AG04449 (cell line): ENCODE data around the gene KBTBD7.
"Not testable (repeated sequence)": the region's sequence is repeated elsewhere in the genome, so short reads cannot be mapped to it uniquely, and the experiment has no call there.

ENCODE experiments used
- CTCF ChIA-PET: fragments of 350-600 bp; formaldehyde crosslinking; extraction: SDS; loops from one replicate; lab custom pipeline; 2021; ENCODE audit warnings: antibody characterized with exemption; lab: Yijun Ruan, JAX
- POLR2A ChIA-PET: fragments of 400-600, 350-600 bp; formaldehyde crosslinking; extraction: SDS; loops from one replicate; lab custom pipeline; 2020; ENCODE audit warnings: antibody characterized with exemption, inconsistent platforms; lab: Yijun Ruan, JAX
- DNase-seq: peaks from one replicate; pipeline ENCODE4 v3.0.0-alpha.2; 2010; ENCODE audit warnings: low read depth, low spot score
- H3K4me3 ChIP-seq: 2 replicates; pipeline ENCODE4 v1.5.1; 2011; ENCODE audit warnings: low read depth, mild to moderate bottlenecking, control low read depth, low read length
- CTCF ChIP-seq: IDR thresholded peaks from one replicate; pipeline ENCODE4 v1.5.1; 2011; ENCODE audit warnings: mild to moderate bottlenecking, moderate library complexity, low read length, control low read depth, inconsistent platforms; ENCODE audit not compliant: insufficient read depth; ENCODE audit errors: missing control alignments

Gene KBTBD7

GRCh38 chr13:41177616-41178015 is 16.8 kb downstream of the KBTBD7 start:
- ChIA-PET CTCF (interaction anchor here (1.5 kb wide), 1 partner anchor 12 kb away, joined by 3 read pairs; no protein-coding TSS in a partner anchor), POLR2A (no interaction called here)
- DNase-seq: no peak
- TF ChIP-seq CTCF: no peak
- H3K4me3 ChIP-seq: no peak overlapping the region

- POLR2A ChIA-PET, CTCF ChIA-PET, DNase-seq, H3K4me3 ChIP-seq: not testable (repeated sequence)
These were observed 18.8 kb downstream of the KBTBD7 start for GRCh38 chr13:41175576-41175975.

GRCh38 chr13:41162151-41162550 is 32.2 kb downstream of the KBTBD7 start:
- CTCF ChIA-PET: interaction anchor here (1.3 kb wide), 1 partner anchor 9 kb away, joined by 4 read pairs; no protein-coding TSS in a partner anchor
- DNase-seq: no peak
- POLR2A ChIA-PET: no interaction called here
- no peak overlapping the region for H3K4me3 ChIP-seq
- TF ChIP-seq CTCF: no peak

DNA sequence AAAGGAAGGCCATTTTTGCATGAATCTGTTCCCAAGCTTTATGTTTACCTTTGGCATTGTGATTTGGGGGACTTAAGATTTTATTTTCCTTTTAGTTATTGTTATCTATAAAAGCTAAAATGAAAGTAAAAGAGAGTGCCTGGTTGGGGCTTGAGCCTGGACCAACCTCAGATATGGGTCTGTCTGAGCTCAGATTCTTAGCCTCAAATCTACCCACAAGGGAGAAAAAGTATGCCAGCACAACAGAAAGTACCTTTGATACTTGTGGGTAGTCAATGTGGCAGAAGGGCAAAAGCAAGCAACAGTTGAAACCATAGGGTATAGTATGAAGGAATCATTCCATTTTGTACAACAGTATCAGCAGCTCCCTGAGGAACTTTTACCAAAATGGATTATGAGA is 35.2 kb downstream of the KBTBD7 start:
- ChIA-PET CTCF (interaction anchor here (0.8 kb wide), 1 partner anchor 13 kb away, joined by 3 read pairs; no protein-coding TSS in a partner anchor), POLR2A (no interaction called here)
- DNase-seq: no peak
- no peak for TF ChIP-seq CTCF
- no peak overlapping the region for H3K4me3 ChIP-seq

- no peak for TF ChIP-seq CTCF
- POLR2A ChIA-PET: no interaction called here
- CTCF ChIA-PET: interaction anchor here (1.4 kb wide), 1 partner anchor 96 kb away, joined by 4 read pairs; the partner anchor contains the start of gene WBP4
- H3K4me3 ChIP-seq: no peak overlapping the region
- no peak for DNase-seq
These were observed 37.2 kb downstream of the KBTBD7 start for GRCh38 chr13:41157048-41157717.

GRCh38 chr13:41156620-41157019 is 37.7 kb downstream of the KBTBD7 start:
- CTCF ChIA-PET: interaction anchor here (1.4 kb wide), 1 partner anchor 96 kb away, joined by 4 read pairs; the partner anchor contains the start of gene WBP4
- no peak overlapping the region for H3K4me3 ChIP-seq
- no peak for TF ChIP-seq CTCF
- POLR2A ChIA-PET: no interaction called here
- DNase-seq: no peak
